ENCODE data around the gene IARS1.

The IARS1 gene

GRCh38 chr9:92300936-92301335, 7.4 kb upstream of the IARS1 start:
- H3K9me3 ChIP-seq (ENCODE audit: severe bottlenecking) = no peaks in the 10 kb centered on the region
- no peak for TF ChIP-seq CTCF (IDR thresholded peaks at IDR 0.05; ENCODE audit: low read depth, low read length)
- no peaks in the 10 kb centered on the region for H3K27me3 ChIP-seq (ENCODE audit: insufficient read depth, low read depth, severe bottlenecking)
- H3K4me3 ChIP-seq (ENCODE audit: low read depth, low read length) = no peak overlapping the region
- H3K27ac ChIP-seq = no peak overlapping the region
- H3K36me3 ChIP-seq = peaks cover 85% of the 10 kb centered on the region
- no peak for DNase-seq

GRCh38 chr9:92299116-92299515, 5.6 kb upstream of the IARS1 start:
- TF ChIP-seq CTCF (IDR thresholded peaks at IDR 0.05; ENCODE audit: low read depth, low read length) = no peak
- Histone ChIP-seq H3K9me3 (ENCODE audit: severe bottlenecking) (no peaks in the 10 kb centered on the region), H3K4me3 (ENCODE audit: low read depth, low read length) (no peak overlapping the region), H3K36me3 (peaks cover 69% of the 10 kb centered on the region), H3K27ac (no peak overlapping the region), H3K27me3 (ENCODE audit: insufficient read depth, low read depth, severe bottlenecking) (no peaks in the 10 kb centered on the region)
- DNase-seq = no peak

- TF ChIP-seq CTCF (IDR thresholded peaks at IDR 0.05; ENCODE audit: low read depth, low read length) = no peak
- H3K36me3 ChIP-seq = peaks cover 58% of the 10 kb centered on the region
- H3K27ac ChIP-seq = no peak overlapping the region
- H3K4me3 ChIP-seq (ENCODE audit: low read depth, low read length) = no peak overlapping the region
- H3K27me3 ChIP-seq (ENCODE audit: insufficient read depth, low read depth, severe bottlenecking) = no peaks in the 10 kb centered on the region
- DNase-seq = no peak
- H3K9me3 ChIP-seq (ENCODE audit: severe bottlenecking) = no peaks in the 10 kb centered on the region
Measured at GRCh38 chr9:92298036-92298435, 4.5 kb upstream of the IARS1 start.

- no peak for TF ChIP-seq CTCF (IDR thresholded peaks at IDR 0.05; ENCODE audit: low read depth, low read length)
- no peak overlapping the region for H3K27ac ChIP-seq
- H3K4me3 ChIP-seq (ENCODE audit: low read depth, low read length) = no peak overlapping the region
- H3K9me3 ChIP-seq (ENCODE audit: severe bottlenecking) = no peaks in the 10 kb centered on the region
- DNase-seq = no peak
- H3K27me3 ChIP-seq (ENCODE audit: insufficient read depth, low read depth, severe bottlenecking) = no peaks in the 10 kb centered on the region
- H3K36me3 ChIP-seq = peaks cover 54% of the 10 kb centered on the region
Measured at GRCh38 chr9:92297611-92298010, 4.1 kb upstream of the IARS1 start.

- H3K27ac ChIP-seq = peak overlapping the region; percentile 92; the same call in 1 of the 2 replicates
- peaks cover 50% of the 10 kb centered on the region for H3K36me3 ChIP-seq
- H3K27me3 ChIP-seq (ENCODE audit: insufficient read depth, low read depth, severe bottlenecking) = no peaks in the 10 kb centered on the region
- TF ChIP-seq CTCF (IDR thresholded peaks at IDR 0.05; ENCODE audit: low read depth, low read length) = no peak
- H3K9me3 ChIP-seq (ENCODE audit: severe bottlenecking) = no peaks in the 10 kb centered on the region
- no peak overlapping the region for H3K4me3 ChIP-seq (ENCODE audit: low read depth, low read length)
- DNase-seq = peak; percentile 45
Measured at GRCh38 chr9:92295827-92296258, 2.3 kb upstream of the IARS1 start.

GRCh38 chr9:92295240-92295790, 1.8 kb upstream of the IARS1 start:
- Histone ChIP-seq H3K4me3 (ENCODE audit: low read depth, low read length) (no peak overlapping the region), H3K27ac (peak overlapping the region; percentile 92), H3K36me3 (peaks cover 50% of the 10 kb centered on the region), H3K27me3 (ENCODE audit: insufficient read depth, low read depth, severe bottlenecking) (no peaks in the 10 kb centered on the region), H3K9me3 (ENCODE audit: severe bottlenecking) (no peaks in the 10 kb centered on the region)
- TF ChIP-seq CTCF (IDR thresholded peaks at IDR 0.05; ENCODE audit: low read depth, low read length) = no peak
- no peak for DNase-seq

Data from WERI-Rb-1 (cell line).